ENCODE results near the gene KCNJ11. TPM values are rescaled to one million over a fixed set of nuclear protein-coding genes. Genes with fewer than 3 reads are reported as not detected.

KCNJ11 gene
- 2.4 and 2.9 TPM in 2 replicates for total RNA-seq (2022)
- Bru-seq, nascent RNA: percentile 34 among the genes with signal in this experiment
- BruChase-seq, experiment 1, labeled RNA remaining after a 6-hour chase: percentile 34 among the genes with signal in this experiment
- percentile 45 among the genes with signal in this experiment for BruChase-seq, experiment 2, labeled RNA remaining after a 2-hour chase
- long read RNA-seq, partial matches to known transcripts: 0 of 3 reads
- long read RNA-seq, other reads (novel, unspliced or antisense): 0 of 3 reads

DNA sequence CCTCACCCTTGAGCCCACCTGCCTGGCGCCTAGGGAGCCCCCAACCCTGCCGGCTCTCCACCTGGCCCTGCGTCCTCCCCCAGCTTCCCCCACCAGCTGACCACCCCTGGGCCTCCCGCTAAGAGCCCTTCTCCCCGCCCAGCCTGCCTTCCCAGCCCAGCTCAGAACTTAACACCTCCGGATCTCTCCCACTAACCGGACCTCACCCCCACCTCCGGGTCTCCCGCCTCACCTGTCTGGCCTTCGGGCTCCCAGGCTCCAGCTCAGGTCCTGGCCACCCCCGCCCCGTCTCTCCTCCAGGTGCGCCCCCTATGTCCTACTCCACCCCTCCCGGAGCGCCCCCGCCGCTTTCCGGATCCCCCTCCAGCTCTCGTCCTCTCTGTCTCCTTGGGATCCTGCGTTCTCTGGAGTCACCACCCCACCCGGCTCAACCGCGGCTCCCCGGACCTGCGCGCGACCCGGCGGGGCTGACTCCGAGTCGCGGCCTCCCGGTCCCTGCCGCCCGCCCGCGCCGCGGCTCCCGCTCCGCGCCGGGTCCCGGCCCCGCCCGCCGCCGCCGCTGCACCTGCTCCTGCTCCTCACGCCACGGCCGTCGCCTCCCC lies at the start of gene KCNJ11:
Gene KCNJ11, minus strand, starts transcription at position 51 of the 602 bp plus-strand sequence. CDS start 568 bp downstream, outside the sequence.
- H3K36me3 Mint-ChIP-seq (ENCODE audit: insufficient read depth, unreplicated experiment): peaks cover 22% of the 10 kb centered on the region
- peak; percentile 39 for DNase-seq
- no peaks in the 10 kb centered on the region for H3K4me1 Mint-ChIP-seq (ENCODE audit: low read depth, unreplicated experiment)
- BruUV-seq (replicated peaks): no TSS peak
- CTCF ChIA-PET: interaction anchor here (0.6 to 0.9 kb wide), 8 partner anchors 17 to 617 kb away, joined by 3 to 5 read pairs (median 3); no protein-coding TSS in a partner anchor
- H3K27me3 Mint-ChIP-seq (ENCODE audit: unreplicated experiment): no peaks in the 10 kb centered on the region
- TF ChIP-seq, protein P1, sequence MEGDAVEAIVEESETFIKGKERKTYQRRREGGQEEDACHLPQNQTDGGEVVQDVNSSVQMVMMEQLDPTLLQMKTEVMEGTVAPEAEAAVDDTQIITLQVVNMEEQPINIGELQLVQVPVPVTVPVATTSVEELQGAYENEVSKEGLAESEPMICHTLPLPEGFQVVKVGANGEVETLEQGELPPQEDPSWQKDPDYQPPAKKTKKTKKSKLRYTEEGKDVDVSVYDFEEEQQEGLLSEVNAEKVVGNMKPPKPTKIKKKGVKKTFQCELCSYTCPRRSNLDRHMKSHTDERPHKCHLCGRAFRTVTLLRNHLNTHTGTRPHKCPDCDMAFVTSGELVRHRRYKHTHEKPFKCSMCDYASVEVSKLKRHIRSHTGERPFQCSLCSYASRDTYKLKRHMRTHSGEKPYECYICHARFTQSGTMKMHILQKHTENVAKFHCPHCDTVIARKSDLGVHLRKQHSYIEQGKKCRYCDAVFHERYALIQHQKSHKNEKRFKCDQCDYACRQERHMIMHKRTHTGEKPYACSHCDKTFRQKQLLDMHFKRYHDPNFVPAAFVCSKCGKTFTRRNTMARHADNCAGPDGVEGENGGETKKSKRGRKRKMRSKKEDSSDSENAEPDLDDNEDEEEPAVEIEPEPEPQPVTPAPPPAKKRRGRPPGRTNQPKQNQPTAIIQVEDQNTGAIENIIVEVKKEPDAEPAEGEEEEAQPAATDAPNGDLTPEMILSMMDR (IDR thresholded peaks at IDR 0.05; ENCODE audit: unreplicated experiment): no peak
- intact Hi-C loops (cut with micrococcal nuclease; ENCODE audit: unreplicated experiment): loop anchor here (10.0 kb wide), 1 partner anchor 86 kb away; the partner anchor contains the start of gene ABCC8
- H3K4me3 Mint-ChIP-seq (ENCODE audit: low read depth, unreplicated experiment): peak within 1 kb of the TSS; percentile 77
- H3K9me3 Mint-ChIP-seq (ENCODE audit: low read depth, unreplicated experiment): no peaks in the 10 kb centered on the region
- no peak within 1 kb of the TSS for H3K27ac Mint-ChIP-seq (ENCODE audit: unreplicated experiment)

DNA sequence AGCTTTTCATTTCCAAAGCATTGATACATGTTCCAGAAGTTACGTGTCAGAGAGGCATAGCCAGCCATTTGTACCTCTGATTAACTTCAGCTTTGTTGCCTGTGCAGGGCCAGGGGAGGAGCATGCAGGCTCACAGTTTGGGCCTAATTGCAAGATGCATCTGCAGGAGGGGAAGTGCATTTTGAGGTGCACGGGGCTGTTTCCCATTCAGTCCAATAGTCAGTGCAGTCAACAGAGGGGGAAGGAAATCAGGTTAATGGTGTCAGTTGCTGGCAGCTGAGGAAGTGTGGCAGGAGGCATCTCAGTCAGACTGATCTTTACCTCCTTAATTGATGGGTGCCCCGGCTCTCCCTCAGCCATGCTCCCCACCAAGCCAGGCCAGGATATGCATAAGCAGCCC lies 48.9 kb upstream of the KCNJ11 start:
- BruUV-seq (replicated peaks): no TSS peak
- CTCF ChIA-PET: interaction anchor here (0.7 kb wide), 1 partner anchor 536 kb away, joined by 3 read pairs; no protein-coding TSS in a partner anchor
- intact Hi-C loops (cut with micrococcal nuclease; ENCODE audit: unreplicated experiment): no loop called here
- H3K27ac Mint-ChIP-seq (ENCODE audit: unreplicated experiment): no peak overlapping the region
- peaks cover 11% of the 10 kb centered on the region for H3K4me1 Mint-ChIP-seq (ENCODE audit: low read depth, unreplicated experiment)
- peaks cover 2% of the 10 kb centered on the region for H3K9me3 Mint-ChIP-seq (ENCODE audit: low read depth, unreplicated experiment)
- no peaks in the 10 kb centered on the region for H3K36me3 Mint-ChIP-seq (ENCODE audit: insufficient read depth, unreplicated experiment)
- H3K27me3 Mint-ChIP-seq (ENCODE audit: unreplicated experiment): peaks cover 69% of the 10 kb centered on the region
- DNase-seq: no peak
- no peak overlapping the region for H3K4me3 Mint-ChIP-seq (ENCODE audit: low read depth, unreplicated experiment)
- TF ChIP-seq, protein P1 (IDR thresholded peaks at IDR 0.05; ENCODE audit: unreplicated experiment): no peak

DNA sequence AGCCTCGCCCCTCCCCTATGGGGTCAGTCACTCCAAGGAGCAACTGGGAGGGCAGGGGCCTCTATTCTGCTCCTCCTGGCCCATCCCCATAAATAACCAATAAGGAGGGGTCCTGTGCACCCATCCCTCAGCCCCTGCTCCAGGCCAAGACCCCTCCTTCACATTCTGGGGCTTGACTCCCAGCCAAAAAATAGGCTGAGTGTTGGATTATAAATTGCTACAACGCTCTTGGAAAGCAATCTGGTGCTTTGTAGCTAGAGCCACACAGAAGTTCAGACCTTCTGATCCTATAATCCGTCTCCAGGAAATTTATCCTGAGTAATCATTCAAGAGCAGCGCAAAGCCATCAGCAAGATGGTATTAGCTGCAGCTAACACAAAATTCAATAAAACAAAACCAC lies 45.6 kb upstream of the KCNJ11 start:
- TF ChIP-seq, protein P1 (IDR thresholded peaks at IDR 0.05; ENCODE audit: unreplicated experiment): no peak
- Mint-ChIP-seq H3K36me3 (ENCODE audit: insufficient read depth, unreplicated experiment) (no peaks in the 10 kb centered on the region), H3K9me3 (ENCODE audit: low read depth, unreplicated experiment) (no peaks in the 10 kb centered on the region), H3K27me3 (ENCODE audit: unreplicated experiment) (peaks cover 56% of the 10 kb centered on the region), H3K4me1 (ENCODE audit: low read depth, unreplicated experiment) (peaks cover 2% of the 10 kb centered on the region), H3K4me3 (ENCODE audit: low read depth, unreplicated experiment) (no peak overlapping the region), H3K27ac (ENCODE audit: unreplicated experiment) (no peak overlapping the region)
- no TSS peak for BruUV-seq (replicated peaks)
- intact Hi-C loops (cut with micrococcal nuclease; ENCODE audit: unreplicated experiment): no loop called here
- no peak for DNase-seq
- CTCF ChIA-PET: interaction anchor here (2.4 kb wide), 1 partner anchor 15 kb away, joined by 7 read pairs; no protein-coding TSS in a partner anchor

DNA sequence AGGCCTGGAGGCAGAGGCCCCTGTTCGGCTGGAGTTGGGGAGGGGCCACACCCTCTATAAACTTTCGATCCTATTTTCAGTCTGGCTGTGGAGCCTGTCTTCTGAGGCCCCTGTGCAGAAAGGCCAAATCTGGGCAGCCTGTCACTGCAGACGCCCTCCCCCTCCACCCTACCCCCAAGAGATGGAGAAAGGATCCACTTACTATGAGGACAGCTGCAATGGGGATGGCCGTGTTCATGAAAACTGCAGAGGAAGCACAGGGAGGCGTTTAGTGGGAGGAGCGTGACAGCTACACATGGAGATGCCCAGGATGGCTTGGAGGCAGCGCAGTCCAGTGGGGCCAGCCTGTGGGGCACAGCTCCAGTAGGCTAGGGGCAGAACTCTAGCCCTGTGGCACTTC lies 43.5 kb upstream of the KCNJ11 start:
- TF ChIP-seq, protein P1 (IDR thresholded peaks at IDR 0.05; ENCODE audit: unreplicated experiment): no peak
- Mint-ChIP-seq H3K9me3 (ENCODE audit: low read depth, unreplicated experiment) (no peaks in the 10 kb centered on the region), H3K4me1 (ENCODE audit: low read depth, unreplicated experiment) (no peaks in the 10 kb centered on the region), H3K36me3 (ENCODE audit: insufficient read depth, unreplicated experiment) (no peaks in the 10 kb centered on the region), H3K27ac (ENCODE audit: unreplicated experiment) (no peak overlapping the region), H3K4me3 (ENCODE audit: low read depth, unreplicated experiment) (no peak overlapping the region), H3K27me3 (ENCODE audit: unreplicated experiment) (peaks cover 66% of the 10 kb centered on the region)
- no TSS peak for BruUV-seq (replicated peaks)
- DNase-seq: no peak
- CTCF ChIA-PET: interaction anchor here (0.5 kb wide), 1 partner anchor 560 kb away, joined by 4 read pairs; no protein-coding TSS in a partner anchor
- intact Hi-C loops (cut with micrococcal nuclease; ENCODE audit: unreplicated experiment): no loop called here

Measured in Calu3 (cell line).